ENCODE results near the gene RANGAP1. TPM values are rescaled to one million over a fixed set of nuclear protein-coding genes. Genes with fewer than 3 reads are reported as not detected.

Gene RANGAP1
- total and polyA plus RNA-seq, 2 of the 8 experiments (the other 6 are each of a cell fraction or from before 2014, with no cell fraction given), result 121 to 171 TPM

DNA sequence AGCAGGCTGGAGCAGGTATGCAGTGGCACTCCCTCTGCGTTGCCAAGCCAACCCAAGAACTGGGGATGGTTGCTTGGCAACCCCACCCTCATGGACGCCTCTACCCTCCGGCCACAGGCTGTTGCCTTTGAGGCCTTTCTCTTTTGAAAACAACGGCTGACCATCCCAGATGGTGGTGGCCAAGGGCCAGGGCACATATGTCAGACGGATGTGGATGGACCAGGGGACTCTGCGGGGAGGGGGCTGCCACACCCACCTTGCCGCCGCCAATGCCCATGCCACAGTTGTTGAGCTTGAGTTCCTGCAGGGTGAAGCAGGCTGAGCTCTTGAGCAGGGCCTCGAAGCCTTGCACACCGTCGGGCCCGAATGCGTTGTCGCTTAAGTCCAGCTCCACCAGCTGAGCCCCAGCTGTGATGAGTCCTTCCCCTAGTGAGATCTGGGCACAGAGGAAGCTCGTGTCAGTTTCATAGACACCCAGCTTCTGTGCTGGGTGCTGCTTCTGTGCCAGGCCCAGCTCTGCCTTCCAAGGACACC, 21.5 kb downstream of the RANGAP1 start:
- WGBS, 2 experiments (ENCODE audit: extremely low coverage in 1 of 2, insufficient coverage in 1 of 2, insufficient read length in 1 of 2, insufficient replicate concordance in 2 of 2, low coverage in 1 of 2, low lambda C conversion rate in 2 of 2, missing lambda C conversion rate in 1 of 2), result 94% methylated on average over 15 of the region's 15 CpGs; no CpG with 5 or more reads in 1 of the 2 experiments
- Histone ChIP-seq H3K18ac (ENCODE audit: extremely low read depth, low read length) (no peak overlapping the region), H3K27ac (ENCODE audit: low read depth, low read length) (no peak overlapping the region), H2BK12ac (ENCODE audit: low read depth, low read length) (no peak overlapping the region), H3K79me1 (ENCODE audit: low read depth, low read length) (peaks cover 13% of the 10 kb centered on the region), H2BK20ac (ENCODE audit: low read length) (no peak overlapping the region), H4K8ac (ENCODE audit: extremely low read depth, insufficient read depth, low read length) (peak overlapping the region; percentile 65), H3K4me1 (replicated peaks in 1 of 4; ENCODE audit: control insufficient read depth in 3 of 4, insufficient read depth in 4 of 4, low read length in 3 of 4) (no peaks in the 10 kb centered on the region), H3K4ac (replicated peaks; ENCODE audit: insufficient read length, low read depth, low read length) (no peak overlapping the region), H3K36me3 (ENCODE audit: control insufficient read depth in 2 of 4, insufficient read depth in 4 of 4, low read length in 3 of 4) (peaks cover 53 to 90% (median 82%) of the 10 kb centered on the region in 4 experiments), H2BK15ac (ENCODE audit: low read length) (no peak overlapping the region), H4K5ac (ENCODE audit: insufficient read length, low read depth, low read length) (no peak overlapping the region), H3K27me3 (replicated peaks in 1 of 4; ENCODE audit: control insufficient read depth in 3 of 4, extremely low read depth in 1 of 4, insufficient read depth in 3 of 4, low read length in 3 of 4) (no peaks in the 10 kb centered on the region), H2AK5ac (ENCODE audit: low read depth, low read length) (no peak overlapping the region), H3K23me2 (ENCODE audit: low read depth, low read length) (no peaks in the 10 kb centered on the region), H3K23ac (ENCODE audit: insufficient read length) (no peak overlapping the region), H2AFZ (ENCODE audit: low read length) (no peak overlapping the region), H4K20me1 (replicated peaks in 1 of 2; ENCODE audit: control insufficient read depth in 1 of 2, insufficient read depth in 2 of 2, low read length in 2 of 2) (peaks cover 15 to 26% of the 10 kb centered on the region in 2 experiments), H3K79me2 (ENCODE audit: control insufficient read depth in 1 of 2, insufficient read depth in 2 of 2, low read length in 2 of 2) (no peaks in the 10 kb centered on the region; a peak in 1 of 4 replicates), H4K91ac (replicated peaks; ENCODE audit: insufficient read length, low read length) (no peak overlapping the region), H2BK120ac (replicated peaks; ENCODE audit: low read depth, low read length) (no peak overlapping the region), H3K56ac (replicated peaks; ENCODE audit: insufficient read length, low read depth, low read length) (no peak overlapping the region), H3K4me2 (ENCODE audit: insufficient read depth in 1 of 2, low read depth in 2 of 2, low read length in 2 of 2) (no peak overlapping the region), H3K4me3 (ENCODE audit: extremely low read depth in 1 of 4, insufficient read depth in 2 of 4, low read depth in 3 of 4, low read length in 4 of 4) (no peak overlapping the region), H3K9me3 (ENCODE audit: insufficient read depth in 2 of 2, low read depth in 1 of 2, low read length in 1 of 2) (no peaks in the 10 kb centered on the region), H3K14ac (ENCODE audit: insufficient read length) (no peak overlapping the region), H2BK5ac (ENCODE audit: low read depth, low read length) (no peak overlapping the region; the same call in 1 of the 2 replicates), H3K9ac (replicated peaks in 1 of 4; ENCODE audit: extremely low read depth in 1 of 4, low read depth in 3 of 4, low read length in 3 of 4) (no peak overlapping the region)
- ChIA-PET CTCF (ENCODE audit: partially characterized antibody) (interaction anchor here (0.9 to 1.6 kb wide), 3 partner anchors 14 to 39 kb away, joined by 3 to 7 read pairs (median 3); no protein-coding TSS in a partner anchor), POLR2A (ENCODE audit: partially characterized antibody) (interaction anchor here (0.8 to 3.9 kb wide), 9 partner anchors 7 to 24 kb away, joined by 3 to 26 read pairs (median 5); no protein-coding TSS in a partner anchor)
- DNase-seq (ENCODE audit: low read depth in 1 of 2, low spot score in 2 of 2) (no peak), FAIRE-seq (no peak)
- TF ChIP-seq RFX5 (IDR thresholded peaks at IDR 0.05; ENCODE audit: borderline replicate concordance, low read depth, low read length) (no peak), TAF1 (IDR thresholded peaks at IDR 0.05; ENCODE audit: low read depth, low read length) (no peak), SRF (IDR thresholded peaks at IDR 0.05; ENCODE audit: low read depth, low read length) (no peak), JUND (IDR thresholded peaks at IDR 0.05; ENCODE audit: low read length) (no peak), EZH2 (IDR thresholded peaks at IDR 0.05; ENCODE audit: low read depth, low read length, severe bottlenecking) (no peak), BCL11A (IDR thresholded peaks at IDR 0.05; ENCODE audit: low read depth in 2 of 2, low read length in 2 of 2) (no peak), BRCA1 (IDR thresholded peaks at IDR 0.05; ENCODE audit: low read depth, low read length) (no peak), USF2 (IDR thresholded peaks at IDR 0.05; ENCODE audit: low read length) (no peak), RXRA (IDR thresholded peaks at IDR 0.05; ENCODE audit: insufficient read depth, low read depth, low read length) (no peak)
